HEK293 (cell line): Measurements from ENCODE around the gene ABHD16B.

ENCODE experiments used
- CTCF ChIA-PET: fragments of 350-600 bp; formaldehyde crosslinking; extraction: SDS; loops from one replicate; lab custom pipeline; 2021; ENCODE audit warnings: antibody characterized with exemption; lab: Yijun Ruan, JAX
- POLR2A ChIA-PET: fragments of 300-600 bp; formaldehyde crosslinking; extraction: SDS; loops from one replicate; lab custom pipeline; 2020; ENCODE audit warnings: antibody characterized with exemption, inconsistent platforms; lab: Yijun Ruan, JAX
- H3K27ac ChIP-seq: fragments of 200-500 bp; sonication (Bioruptor generic); 2 replicates; pipeline ENCODE4 v1.5.1; 2014; ENCODE audit warnings: low read depth, low read length, control low read depth, inconsistent platforms; ENCODE audit errors: extremely low read depth
- H3K36me3 ChIP-seq, 2 experiments: fragments of 200-500 bp in 1 of 2; sonication (Bioruptor generic) in 1 of 2; 1 replicate in 1 of 2; 2 replicates in 1 of 2; pipeline ENCODE4 v1.5.1; 2014 to 2017; ENCODE audit warnings: inconsistent platforms in 2 of 2, low read length in 2 of 2; ENCODE audit not compliant: control insufficient read depth in 2 of 2, insufficient read depth in 1 of 2
- H3K4me1 ChIP-seq: fragments of 200-500 bp; sonication (Bioruptor generic); 2 replicates; pipeline ENCODE4 v1.5.1; 2014; ENCODE audit warnings: mild to moderate bottlenecking, low read length, inconsistent platforms; ENCODE audit not compliant: control insufficient read depth, insufficient read depth
- H3K4me3 ChIP-seq: 2 replicates; pipeline ENCODE4 v1.5.1; 2011; ENCODE audit warnings: low read depth, mild to moderate bottlenecking, control low read depth, low read length, moderate library complexity
- H3K9me3 ChIP-seq: fragments of 200-500 bp; sonication (Bioruptor generic); 2 replicates; pipeline ENCODE4 v1.5.1; 2014; ENCODE audit warnings: low read depth, low read length, inconsistent platforms; ENCODE audit not compliant: control insufficient read depth, insufficient read depth
- HOXC10 ChIP-seq: sonication (generic); formaldehyde crosslinking; IDR thresholded peaks from 2 replicates; pipeline ENCODE4 v1.8.1; 2023; ENCODE audit warnings: mild to moderate bottlenecking, missing genetic modification reagents
- KLF17 ChIP-seq: fragments of 450-650 bp; formaldehyde crosslinking; IDR thresholded peaks from 2 replicates; pipeline ENCODE4 v1.5.1; 2016; ENCODE audit warnings: missing biosample characterization, missing genetic modification characterization
- KLF9 ChIP-seq: fragments of 450-650 bp; formaldehyde crosslinking; IDR thresholded peaks from 2 replicates; pipeline ENCODE4 v1.5.1; 2016; ENCODE audit warnings: missing biosample characterization, missing genetic modification characterization, low read depth
- SP2 ChIP-seq: fragments of 450-650 bp; formaldehyde crosslinking; IDR thresholded peaks from 2 replicates; pipeline ENCODE4 v1.5.1; 2016; ENCODE audit warnings: missing biosample characterization, missing genetic modification characterization
- SP3 ChIP-seq: fragments of 450-650 bp; formaldehyde crosslinking; IDR thresholded peaks from 2 replicates; pipeline ENCODE4 v1.5.1; 2016; ENCODE audit warnings: missing biosample characterization, missing genetic modification characterization
- ZBTB17 ChIP-seq: fragments of 450-650 bp; formaldehyde crosslinking; IDR thresholded peaks from 2 replicates; pipeline ENCODE4 v1.5.1; 2016; ENCODE audit warnings: missing biosample characterization, missing genetic modification characterization
- ZBTB20 ChIP-seq: fragments of 450-650 bp; formaldehyde crosslinking; IDR thresholded peaks from 2 replicates; pipeline ENCODE4 v1.5.1; 2016; ENCODE audit warnings: missing biosample characterization, missing genetic modification characterization
- ZEB2 ChIP-seq: fragments of 450-650 bp; formaldehyde crosslinking; IDR thresholded peaks from 2 replicates; pipeline ENCODE4 v1.5.1; 2016; ENCODE audit warnings: missing biosample characterization, missing genetic modification characterization
- ZNF169 ChIP-seq: fragments of 450-650 bp; formaldehyde crosslinking; IDR thresholded peaks from 2 replicates; pipeline ENCODE4 v1.5.1; 2016; ENCODE audit warnings: missing biosample characterization, missing genetic modification characterization
- ZNF18 ChIP-seq: fragments of 450-650 bp; formaldehyde crosslinking; IDR thresholded peaks from 2 replicates; pipeline ENCODE4 v1.5.1; 2016; ENCODE audit warnings: missing biosample characterization, missing genetic modification characterization
- ZNF223 ChIP-seq: fragments of 450-650 bp; formaldehyde crosslinking; IDR thresholded peaks from 2 replicates; pipeline ENCODE4 v1.5.1; 2016; ENCODE audit warnings: missing biosample characterization, missing genetic modification characterization
- ZNF24 ChIP-seq: fragments of 450-650 bp; formaldehyde crosslinking; IDR thresholded peaks from 2 replicates; pipeline ENCODE4 v1.5.1; 2016; ENCODE audit warnings: missing biosample characterization, missing genetic modification characterization
- ZNF324 ChIP-seq: fragments of 450-650 bp; formaldehyde crosslinking; IDR thresholded peaks from 2 replicates; pipeline ENCODE4 v1.5.1; 2016; ENCODE audit warnings: missing biosample characterization, missing genetic modification characterization
- ZNF354C ChIP-seq: fragments of 450-650 bp; formaldehyde crosslinking; IDR thresholded peaks from 2 replicates; pipeline ENCODE4 v1.5.1; 2016; ENCODE audit warnings: missing biosample characterization, missing genetic modification characterization, low read depth, borderline replicate concordance
- ZNF37A ChIP-seq: fragments of 450-650 bp; IDR thresholded peaks from 2 replicates; pipeline ENCODE4 v1.5.1; 2018; ENCODE audit warnings: missing biosample characterization, missing genetic modification characterization
- ZNF423 ChIP-seq: fragments of 450-650 bp; formaldehyde crosslinking; IDR thresholded peaks from 2 replicates; pipeline ENCODE4 v1.5.1; 2016; ENCODE audit warnings: missing biosample characterization, missing genetic modification characterization
- ZNF548 ChIP-seq: fragments of 450-650 bp; formaldehyde crosslinking; IDR thresholded peaks from 2 replicates; pipeline ENCODE4 v1.5.1; 2016; ENCODE audit warnings: missing biosample characterization, missing genetic modification characterization
- ZNF600 ChIP-seq: fragments of 450-650 bp; formaldehyde crosslinking; IDR thresholded peaks from 2 replicates; pipeline ENCODE4 v1.5.1; 2016; ENCODE audit warnings: missing biosample characterization, missing genetic modification characterization
- ZNF624 ChIP-seq: fragments of 450-650 bp; formaldehyde crosslinking; IDR thresholded peaks from 2 replicates; pipeline ENCODE4 v1.5.1; 2017; ENCODE audit warnings: missing biosample characterization, missing genetic modification characterization
- ZNF777 ChIP-seq: fragments of 450-650 bp; formaldehyde crosslinking; IDR thresholded peaks from 2 replicates; pipeline ENCODE4 v1.5.1; 2017; ENCODE audit warnings: missing biosample characterization, missing genetic modification characterization, borderline replicate concordance
- ZNF792 ChIP-seq: fragments of 450-650 bp; formaldehyde crosslinking; IDR thresholded peaks from 2 replicates; pipeline ENCODE4 v1.5.1; 2016; ENCODE audit warnings: missing biosample characterization, missing genetic modification characterization
- ZSCAN16 ChIP-seq: fragments of 450-650 bp; formaldehyde crosslinking; IDR thresholded peaks from 2 replicates; pipeline ENCODE4 v1.5.1; 2016; ENCODE audit warnings: missing biosample characterization, missing genetic modification characterization
- ZSCAN30 ChIP-seq: fragments of 450-650 bp; IDR thresholded peaks from 2 replicates; pipeline ENCODE4 v1.5.1; 2018; ENCODE audit warnings: missing biosample characterization, mild to moderate bottlenecking, missing genetic modification characterization, moderate library complexity
- ZXDB ChIP-seq: fragments of 450-650 bp; formaldehyde crosslinking; IDR thresholded peaks from 2 replicates; pipeline ENCODE4 v1.5.1; 2016; ENCODE audit warnings: missing biosample characterization, missing genetic modification characterization
- TF ChIP-seq, protein P1 (sequence below): fragments of 450-650 bp; formaldehyde crosslinking; IDR thresholded peaks from 2 replicates; pipeline ENCODE4 v1.5.1; 2016; ENCODE audit warnings: missing biosample characterization, missing genetic modification characterization
- TF ChIP-seq, protein P2 (sequence below): fragments of 450-650 bp; formaldehyde crosslinking; optimal IDR thresholded peaks from 2 replicates; pipeline ENCODE3; 2016; ENCODE audit warnings: missing biosample characterization, mild to moderate bottlenecking, missing genetic modification characterization
- TF ChIP-seq, protein P3 (sequence below): fragments of 450-650 bp; formaldehyde crosslinking; IDR thresholded peaks from 2 replicates; pipeline ENCODE4 v1.5.1; 2016; ENCODE audit warnings: missing biosample characterization, missing genetic modification characterization
- TF ChIP-seq, protein P4 (sequence below): fragments of 450-650 bp; formaldehyde crosslinking; IDR thresholded peaks from 2 replicates; pipeline ENCODE4 v1.5.1; 2016; ENCODE audit warnings: missing biosample characterization, missing genetic modification characterization

The ABHD16B gene

DNA sequence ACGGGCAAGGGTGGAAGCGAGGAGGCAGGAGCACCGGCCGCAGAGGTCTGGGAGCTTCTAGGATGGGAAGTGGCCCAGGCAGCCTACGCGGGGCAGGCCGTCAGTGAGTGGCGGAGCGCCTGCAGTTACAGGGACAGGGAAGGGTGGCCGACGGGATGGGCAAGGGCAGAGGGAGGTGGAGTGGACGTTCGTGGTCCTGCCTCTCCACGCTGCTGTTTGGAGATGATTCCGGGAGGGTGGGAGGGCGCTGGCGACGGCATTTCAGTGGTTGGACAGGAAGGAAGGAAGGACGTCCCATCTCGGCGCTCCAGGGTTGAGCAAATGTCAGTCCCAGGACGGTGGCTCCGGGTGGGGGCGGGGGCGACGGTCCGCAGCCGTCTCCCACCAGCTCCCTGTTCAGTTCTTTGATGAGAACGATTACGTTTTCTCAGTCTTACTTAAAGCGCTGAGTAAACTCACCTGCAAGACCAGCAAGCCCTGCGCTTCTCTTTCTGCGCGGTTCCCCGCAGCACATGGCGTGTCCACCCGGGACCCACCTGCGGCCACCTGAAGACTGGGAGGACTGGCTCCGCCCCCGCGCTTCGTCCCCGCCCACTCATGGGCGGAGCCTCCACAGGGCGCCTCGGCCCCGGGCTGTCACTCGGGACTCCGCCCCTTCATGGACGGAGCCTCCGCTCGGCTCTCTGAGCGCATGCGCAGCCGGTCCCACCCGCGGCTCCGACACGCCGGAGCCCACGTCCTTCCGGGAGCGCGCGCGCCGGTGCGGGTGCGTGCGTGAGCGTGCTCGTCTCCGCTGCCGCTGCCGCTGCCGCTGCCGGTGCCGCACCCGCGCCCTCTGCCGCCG, 33.3 kb downstream of the ABHD16B start, which contains the start of gene DNAJC5:
DNAJC5 (plus strand) TSS at position 769 of the 844 bp plus-strand sequence. CDS start 33,220 bp downstream, outside the sequence.
- peaks cover 0 to 32% of the 10 kb centered on the region in 2 experiments; a peak in 1 of 3 replicates for H3K36me3 ChIP-seq
- H3K4me1 ChIP-seq, result peaks cover 12% of the 10 kb centered on the region
- H3K27ac ChIP-seq, result no peak within 1 kb of the TSS
- H3K9me3 ChIP-seq, result no peaks in the 10 kb centered on the region
- POLR2A ChIA-PET, result interaction anchor here (0.6 to 3.1 kb wide), 3 partner anchors 30 to 657 kb away, joined by 5 to 14 read pairs (median 6); partner anchors contain the start of genes ARFRP1, TPD52L2 and ZGPAT
- CTCF ChIA-PET, result interaction anchor here (0.6 to 1.4 kb wide), 3 partner anchors 16 to 119 kb away, joined by 3 to 5 read pairs (median 4); no protein-coding TSS in a partner anchor
- peak within 1 kb of the TSS; percentile 56 for H3K4me3 ChIP-seq
- no peak for TF ChIP-seq ZNF223 (tag by site-specific recombination)
- TF ChIP-seq ZNF792 (tag by site-specific recombination), result no peak
- TF ChIP-seq ZNF600, result peak; percentile 74
- TF ChIP-seq ZBTB17 (tag by site-specific recombination), result peak; percentile 63; the same call in 1 of the 2 replicates
- TF ChIP-seq, protein P1, sequence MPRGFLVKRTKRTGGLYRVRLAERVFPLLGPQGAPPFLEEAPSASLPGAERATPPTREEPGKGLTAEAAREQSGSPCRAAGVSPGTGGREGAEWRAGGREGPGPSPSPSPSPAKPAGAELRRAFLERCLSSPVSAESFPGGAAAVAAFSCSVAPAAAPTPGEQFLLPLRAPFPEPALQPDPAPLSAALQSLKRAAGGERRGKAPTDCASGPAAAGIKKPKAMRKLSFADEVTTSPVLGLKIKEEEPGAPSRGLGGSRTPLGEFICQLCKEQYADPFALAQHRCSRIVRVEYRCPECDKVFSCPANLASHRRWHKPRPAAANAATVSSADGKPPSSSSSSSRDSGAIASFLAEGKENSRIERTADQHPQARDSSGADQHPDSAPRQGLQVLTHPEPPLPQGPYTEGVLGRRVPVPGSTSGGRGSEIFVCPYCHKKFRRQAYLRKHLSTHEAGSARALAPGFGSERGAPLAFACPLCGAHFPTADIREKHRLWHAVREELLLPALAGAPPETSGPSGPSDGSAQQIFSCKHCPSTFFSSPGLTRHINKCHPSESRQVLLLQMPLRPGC (tag by site-specific recombination), result no peak
- TF ChIP-seq ZNF37A (tag by site-specific recombination), result no peak
- TF ChIP-seq, protein P2, sequence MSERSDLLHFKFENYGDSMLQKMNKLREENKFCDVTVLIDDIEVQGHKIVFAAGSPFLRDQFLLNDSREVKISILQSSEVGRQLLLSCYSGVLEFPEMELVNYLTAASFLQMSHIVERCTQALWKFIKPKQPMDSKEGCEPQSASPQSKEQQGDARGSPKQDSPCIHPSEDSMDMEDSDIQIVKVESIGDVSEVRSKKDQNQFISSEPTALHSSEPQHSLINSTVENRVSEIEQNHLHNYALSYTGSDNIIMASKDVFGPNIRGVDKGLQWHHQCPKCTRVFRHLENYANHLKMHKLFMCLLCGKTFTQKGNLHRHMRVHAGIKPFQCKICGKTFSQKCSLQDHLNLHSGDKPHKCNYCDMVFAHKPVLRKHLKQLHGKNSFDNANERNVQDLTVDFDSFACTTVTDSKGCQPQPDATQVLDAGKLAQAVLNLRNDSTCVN (tag by site-specific recombination), result peak; percentile 83
- 0 out of 2 replicates have a peak, but pooled peaks have one; percentile 45 for TF ChIP-seq KLF17 (tag by site-specific recombination)
- peak; percentile 28; the same call in 1 of the 2 replicates for TF ChIP-seq ZBTB20 (tag by site-specific recombination)
- TF ChIP-seq ZNF24 (tag by site-specific recombination), result no peak
- no peak for TF ChIP-seq ZNF548 (tag by site-specific recombination)
- TF ChIP-seq SP2 (tag by site-specific recombination), result peak; percentile 86
- TF ChIP-seq ZNF324 (tag by site-specific recombination), result no peak
- no peak for TF ChIP-seq ZSCAN16 (tag by site-specific recombination)
- TF ChIP-seq, protein P3, sequence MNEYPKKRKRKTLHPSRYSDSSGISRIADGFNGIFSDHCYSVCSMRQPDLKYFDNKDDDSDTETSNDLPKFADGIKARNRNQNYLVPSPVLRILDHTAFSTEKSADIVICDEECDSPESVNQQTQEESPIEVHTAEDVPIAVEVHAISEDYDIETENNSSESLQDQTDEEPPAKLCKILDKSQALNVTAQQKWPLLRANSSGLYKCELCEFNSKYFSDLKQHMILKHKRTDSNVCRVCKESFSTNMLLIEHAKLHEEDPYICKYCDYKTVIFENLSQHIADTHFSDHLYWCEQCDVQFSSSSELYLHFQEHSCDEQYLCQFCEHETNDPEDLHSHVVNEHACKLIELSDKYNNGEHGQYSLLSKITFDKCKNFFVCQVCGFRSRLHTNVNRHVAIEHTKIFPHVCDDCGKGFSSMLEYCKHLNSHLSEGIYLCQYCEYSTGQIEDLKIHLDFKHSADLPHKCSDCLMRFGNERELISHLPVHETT, result no peak
- TF ChIP-seq ZNF777 (tag by site-specific recombination), result no peak
- TF ChIP-seq SP3 (tag by site-specific recombination), result peak; percentile 96
- TF ChIP-seq ZXDB (tag by site-specific recombination), result 0 out of 2 replicates have a peak, but pooled peaks have one; percentile 12
- no peak for TF ChIP-seq ZNF624
- TF ChIP-seq ZNF423 (tag by site-specific recombination), result 0 out of 2 replicates have a peak, but pooled peaks have one; percentile 16
- TF ChIP-seq, protein P4, sequence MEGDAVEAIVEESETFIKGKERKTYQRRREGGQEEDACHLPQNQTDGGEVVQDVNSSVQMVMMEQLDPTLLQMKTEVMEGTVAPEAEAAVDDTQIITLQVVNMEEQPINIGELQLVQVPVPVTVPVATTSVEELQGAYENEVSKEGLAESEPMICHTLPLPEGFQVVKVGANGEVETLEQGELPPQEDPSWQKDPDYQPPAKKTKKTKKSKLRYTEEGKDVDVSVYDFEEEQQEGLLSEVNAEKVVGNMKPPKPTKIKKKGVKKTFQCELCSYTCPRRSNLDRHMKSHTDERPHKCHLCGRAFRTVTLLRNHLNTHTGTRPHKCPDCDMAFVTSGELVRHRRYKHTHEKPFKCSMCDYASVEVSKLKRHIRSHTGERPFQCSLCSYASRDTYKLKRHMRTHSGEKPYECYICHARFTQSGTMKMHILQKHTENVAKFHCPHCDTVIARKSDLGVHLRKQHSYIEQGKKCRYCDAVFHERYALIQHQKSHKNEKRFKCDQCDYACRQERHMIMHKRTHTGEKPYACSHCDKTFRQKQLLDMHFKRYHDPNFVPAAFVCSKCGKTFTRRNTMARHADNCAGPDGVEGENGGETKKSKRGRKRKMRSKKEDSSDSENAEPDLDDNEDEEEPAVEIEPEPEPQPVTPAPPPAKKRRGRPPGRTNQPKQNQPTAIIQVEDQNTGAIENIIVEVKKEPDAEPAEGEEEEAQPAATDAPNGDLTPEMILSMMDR (tag by site-specific recombination), result no peak
- no peak for TF ChIP-seq ZNF354C (tag by site-specific recombination)
- TF ChIP-seq KLF9 (tag by site-specific recombination), result peak; percentile 80
- TF ChIP-seq ZNF169, result no peak
- no peak for TF ChIP-seq ZNF18 (tag by site-specific recombination)
- TF ChIP-seq ZEB2 (tag by site-specific recombination), result peak; percentile 70
- TF ChIP-seq ZSCAN30 (tag by site-specific recombination), result peak; percentile 67; the same call in 1 of the 2 replicates
- TF ChIP-seq HOXC10 (CRISPR knock-in tag), result no peak
